Transverse colon (tissue), 4 donors: Measurements from ENCODE around the gene POM121. TPM values are rescaled to one million over a fixed set of nuclear protein-coding genes. Genes with fewer than 3 reads are reported as not detected.
A peak's percentile ranks its signal among the peaks of the same experiment; 100 is the strongest.
"Not testable (repeated sequence)": the region's sequence is repeated elsewhere in the genome, so short reads cannot be mapped to it uniquely, and the experiment has no call there.

Experiments
- DNase-seq: peaks from one replicate; pipeline ENCODE4 v3.0.0-alpha.2; 2019
- H3K27ac ChIP-seq, 4 donors: fragments of 200-600 bp; sonication (generic); 2 replicates each; pipeline ENCODE4 v1.5.1; 2016 to 2018; ENCODE audit warnings: inconsistent platforms in 4 of 4
- H3K27me3 ChIP-seq: fragments of 200-600 bp; sonication (generic); 2 replicates; pipeline ENCODE4 v1.5.1; 2017; ENCODE audit warnings: inconsistent platforms
- H3K36me3 ChIP-seq, 4 donors: fragments of 200-600 bp; sonication (generic); 2 replicates each; pipeline ENCODE4 v1.5.1; 2017 to 2019; ENCODE audit warnings: inconsistent platforms in 4 of 4
- H3K4me1 ChIP-seq, 4 donors: fragments of 200-600 bp; sonication (generic); 2 replicates each; pipeline ENCODE4 v1.5.1; 2017 to 2020; ENCODE audit warnings: inconsistent platforms in 4 of 4
- H3K4me3 ChIP-seq, 4 donors: fragments of 200-600 bp; sonication (generic); 1 replicate in 1 of 4; 2 replicates in 3 of 4; pipeline versions ENCODE4 v1.5.1 to v1.6.1; 2017 to 2019; ENCODE audit warnings: inconsistent platforms in 4 of 4
- H3K9me3 ChIP-seq, 2 donors: fragments of 200-600 bp; sonication (generic); 2 replicates each; pipeline ENCODE4 v1.5.1; 2017 to 2019; ENCODE audit warnings: inconsistent platforms in 2 of 2
- WGBS, 2 donors: methylation state at CpG; one replicate each; pipeline ENCODE4 v1.1.5; 2018; ENCODE audit warnings: low coverage in 1 of 2; 5-methylcytosine and 5-hydroxymethylcytosine counted together
- in situ Hi-C, 4 donors: fragments of 200-750 bp; cut with MboI; loops; one replicate each; pipeline versions ENCODE4 v1.15.0 to v1.15.1; 2017; ENCODE audit warnings: low sequenced_read_pairs in 3 of 4, low pct_ligation_motif_present in 1 of 4, low pct_unique_long_range_greater_than_20kb in 1 of 4
- intact Hi-C: fragments of 100-400 bp; cut with DNase I; formaldehyde crosslinking; loops from one replicate; pipeline ENCODE4 v1.15.1; 2023; ENCODE audit warnings: low total_unique reads
- total RNA-seq, 4 donors: library from RNA; depleted of rRNA; stranded (reverse); fragments of >200 nt; gene quantifications; one replicate each; pipeline ENCODE4 v1.1.0, GENCODE V29; 2016
- TF ChIP-seq, protein P1 (sequence below), 5 experiments: fragments of 200-600 bp in 3 of 5; fragments of 450-650 bp in 2 of 5; sonication (generic) in 3 of 5; IDR thresholded peaks; 1 replicate in 2 of 5; 2 replicates in 3 of 5; pipeline ENCODE4 v1.5.1; 2016 to 2017; ENCODE audit warnings: antibody characterized with exemption in 5 of 5, inconsistent platforms in 3 of 5, mild to moderate bottlenecking in 2 of 5, moderate library complexity in 1 of 5

The POM121 gene
- total RNA-seq, 4 donors from 2014 or later: 17.1 to 49.0 (median 23.6) TPM

DNA sequence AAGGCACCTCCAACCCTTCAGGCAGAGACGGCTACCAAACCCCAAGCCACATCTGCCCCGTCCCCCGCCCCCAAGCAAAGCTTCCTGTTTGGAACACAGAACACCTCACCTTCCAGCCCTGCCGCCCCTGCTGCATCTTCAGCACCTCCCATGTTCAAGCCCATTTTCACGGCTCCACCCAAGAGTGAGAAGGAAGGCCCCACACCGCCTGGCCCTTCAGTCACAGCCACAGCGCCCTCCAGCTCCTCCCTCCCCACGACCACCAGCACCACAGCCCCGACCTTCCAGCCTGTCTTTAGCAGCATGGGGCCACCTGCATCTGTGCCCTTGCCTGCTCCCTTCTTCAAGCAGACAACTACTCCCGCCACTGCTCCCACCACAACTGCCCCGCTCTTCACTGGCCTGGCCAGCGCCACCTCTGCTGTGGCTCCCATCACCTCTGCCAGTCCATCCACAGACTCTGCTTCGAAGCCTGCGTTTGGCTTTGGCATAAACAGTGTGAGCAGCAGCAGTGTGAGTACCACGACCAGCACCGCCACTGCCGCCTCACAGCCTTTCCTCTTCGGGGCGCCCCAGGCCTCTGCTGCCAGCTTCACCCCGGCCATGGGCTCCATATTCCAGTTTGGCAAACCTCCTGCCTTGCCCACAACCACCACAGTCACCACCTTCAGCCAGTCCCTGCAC is 17.3 kb downstream of the POM121 start:
- 83% methylated on average over 8 of the region's 20 CpGs; no CpG with 5 or more reads in 1 of the 2 donors for WGBS, 2 donors
- H3K4me1 ChIP-seq, in situ Hi-C loops, H3K9me3 ChIP-seq, intact Hi-C loops, H3K36me3 ChIP-seq, DNase-seq, H3K27ac ChIP-seq, H3K27me3 ChIP-seq, H3K4me3 ChIP-seq: not testable (repeated sequence)

DNA sequence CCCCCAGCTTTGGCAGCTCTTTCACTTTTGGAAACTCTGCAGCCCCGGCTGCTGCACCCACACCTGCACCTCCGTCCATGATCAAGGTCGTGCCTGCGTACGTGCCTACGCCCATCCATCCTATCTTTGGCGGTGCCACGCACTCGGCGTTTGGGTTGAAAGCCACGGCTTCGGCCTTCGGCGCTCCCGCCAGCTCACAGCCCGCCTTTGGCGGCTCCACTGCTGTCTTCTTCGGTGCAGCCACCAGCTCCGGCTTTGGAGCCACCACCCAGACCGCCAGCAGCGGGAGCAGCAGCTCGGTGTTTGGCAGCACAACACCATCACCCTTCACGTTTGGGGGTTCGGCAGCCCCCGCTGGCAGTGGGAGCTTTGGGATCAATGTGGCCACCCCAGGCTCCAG is 18.1 kb downstream of the POM121 start:
- H3K4me1 ChIP-seq, H3K27ac ChIP-seq, H3K36me3 ChIP-seq, H3K9me3 ChIP-seq, intact Hi-C loops, DNase-seq, H3K27me3 ChIP-seq, in situ Hi-C loops, H3K4me3 ChIP-seq: not testable (repeated sequence)
- 97% methylated on average over 20 of the region's 25 CpGs; no CpG with 5 or more reads in 1 of the 2 donors for WGBS, 2 donors

DNA sequence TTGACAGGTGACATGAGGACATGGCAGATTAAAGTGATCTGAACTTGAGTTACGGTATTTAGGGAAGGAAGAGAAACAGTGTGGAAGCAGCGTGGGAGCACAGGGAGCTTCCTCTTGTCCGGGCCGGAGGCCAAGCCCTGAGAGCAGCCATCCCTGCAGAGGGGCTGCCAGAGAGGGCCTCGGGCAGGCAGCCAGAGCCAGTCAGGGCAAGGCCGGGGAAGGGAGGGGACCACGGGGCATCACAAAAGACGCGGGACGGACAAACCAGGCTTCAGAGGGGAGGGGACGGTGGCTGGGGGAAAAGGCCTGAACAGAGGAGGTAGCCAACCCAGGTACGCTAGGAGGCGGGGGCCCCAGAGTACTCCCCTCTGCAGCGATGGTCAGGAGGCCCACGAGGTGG is 20.0 kb downstream of the POM121 start:
- H3K4me1 ChIP-seq, H3K27me3 ChIP-seq, H3K9me3 ChIP-seq, H3K36me3 ChIP-seq, H3K27ac ChIP-seq, H3K4me3 ChIP-seq, in situ Hi-C loops, DNase-seq, intact Hi-C loops: not testable (repeated sequence)
- 63% methylated on average over 10 of the region's 15 CpGs; no CpG with 5 or more reads in 1 of the 2 donors for WGBS, 2 donors

DNA sequence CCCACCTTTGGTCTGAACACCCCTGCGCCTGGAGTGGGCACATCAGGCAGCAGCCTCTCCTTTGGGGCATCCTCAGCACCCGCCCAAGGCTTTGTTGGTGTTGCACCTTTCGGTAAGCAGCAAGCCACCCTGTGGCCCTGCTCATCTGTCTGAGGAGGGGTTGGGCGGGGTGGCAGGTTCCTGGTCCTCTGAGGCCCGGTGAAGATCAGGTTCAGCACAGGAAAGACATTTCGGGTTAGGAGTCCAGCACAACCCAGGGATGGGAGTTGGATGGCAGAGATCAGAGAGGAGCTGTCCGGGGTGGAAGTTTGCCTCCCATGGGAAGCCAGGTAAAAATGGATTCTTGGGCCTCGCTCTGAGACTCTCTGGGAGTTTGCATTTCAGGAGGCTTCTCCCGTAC is 20.7 kb downstream of the POM121 start:
- H3K4me1 ChIP-seq, H3K4me3 ChIP-seq, H3K27ac ChIP-seq, H3K36me3 ChIP-seq, intact Hi-C loops, DNase-seq, H3K9me3 ChIP-seq, in situ Hi-C loops, H3K27me3 ChIP-seq: not testable (repeated sequence)
- WGBS, 2 donors: 91% methylated on average over 8 of the region's 9 CpGs; no CpG with 5 or more reads in 1 of the 2 donors

DNA sequence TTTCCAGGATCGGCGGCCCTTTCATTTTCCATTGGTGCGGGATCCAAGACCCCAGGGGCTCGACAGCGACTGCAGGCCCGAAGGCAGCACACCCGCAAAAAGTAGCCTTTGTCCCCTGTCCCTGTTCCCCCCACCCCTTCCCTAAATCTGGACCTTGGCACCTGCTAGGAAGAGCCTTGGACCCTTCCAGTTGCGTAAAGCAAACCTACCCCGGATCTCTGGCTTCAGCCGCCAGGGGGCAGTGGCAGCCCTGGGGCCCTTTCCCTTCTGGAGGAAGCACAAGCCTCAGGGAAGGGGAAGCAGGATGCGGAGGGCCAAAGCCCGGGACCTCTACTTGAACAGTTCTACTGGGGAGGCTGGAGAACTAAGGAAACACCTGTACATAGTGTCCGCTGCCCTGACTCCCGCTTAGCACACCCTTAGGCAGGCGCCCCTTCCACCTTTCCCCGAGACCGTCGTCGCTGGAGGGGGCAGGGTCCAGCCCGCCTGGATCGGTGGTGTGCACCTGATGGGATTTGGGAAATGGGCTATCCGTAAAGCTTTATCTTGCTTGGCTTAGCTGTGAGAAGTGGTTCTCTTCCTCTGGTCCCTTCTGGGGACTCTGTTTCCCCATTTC is 21.3 kb downstream of the POM121 start:
- TF ChIP-seq, protein P1, sequence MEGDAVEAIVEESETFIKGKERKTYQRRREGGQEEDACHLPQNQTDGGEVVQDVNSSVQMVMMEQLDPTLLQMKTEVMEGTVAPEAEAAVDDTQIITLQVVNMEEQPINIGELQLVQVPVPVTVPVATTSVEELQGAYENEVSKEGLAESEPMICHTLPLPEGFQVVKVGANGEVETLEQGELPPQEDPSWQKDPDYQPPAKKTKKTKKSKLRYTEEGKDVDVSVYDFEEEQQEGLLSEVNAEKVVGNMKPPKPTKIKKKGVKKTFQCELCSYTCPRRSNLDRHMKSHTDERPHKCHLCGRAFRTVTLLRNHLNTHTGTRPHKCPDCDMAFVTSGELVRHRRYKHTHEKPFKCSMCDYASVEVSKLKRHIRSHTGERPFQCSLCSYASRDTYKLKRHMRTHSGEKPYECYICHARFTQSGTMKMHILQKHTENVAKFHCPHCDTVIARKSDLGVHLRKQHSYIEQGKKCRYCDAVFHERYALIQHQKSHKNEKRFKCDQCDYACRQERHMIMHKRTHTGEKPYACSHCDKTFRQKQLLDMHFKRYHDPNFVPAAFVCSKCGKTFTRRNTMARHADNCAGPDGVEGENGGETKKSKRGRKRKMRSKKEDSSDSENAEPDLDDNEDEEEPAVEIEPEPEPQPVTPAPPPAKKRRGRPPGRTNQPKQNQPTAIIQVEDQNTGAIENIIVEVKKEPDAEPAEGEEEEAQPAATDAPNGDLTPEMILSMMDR (IDR thresholded peaks at IDR 0.05): peak in 4 of 5 experiments; percentile 13 to 29 (median 22)

DNA sequence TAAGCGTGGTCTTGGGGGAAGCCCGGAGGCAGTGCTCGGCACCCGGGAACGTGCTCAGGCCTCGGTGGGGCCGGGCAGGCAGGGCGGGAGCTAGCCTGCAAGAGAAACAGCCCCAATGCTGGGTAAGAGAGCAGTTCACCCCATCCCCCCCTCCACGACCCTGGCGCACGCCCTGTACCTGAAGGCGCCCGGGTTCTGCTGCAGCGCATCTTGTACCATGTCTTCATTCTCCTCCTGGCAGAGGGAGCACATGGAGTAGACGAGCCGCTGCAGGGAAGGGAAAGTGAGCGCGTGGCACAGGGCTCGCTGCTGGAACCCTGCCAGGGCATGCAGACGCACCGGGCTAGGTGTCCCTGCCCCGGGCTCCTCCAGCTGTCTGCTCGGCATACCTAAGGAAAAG is 23.8 kb downstream of the POM121 start:
- H3K27ac ChIP-seq, in situ Hi-C loops, H3K4me1 ChIP-seq, H3K36me3 ChIP-seq, intact Hi-C loops, H3K27me3 ChIP-seq, H3K4me3 ChIP-seq, DNase-seq, H3K9me3 ChIP-seq: not testable (repeated sequence)
- WGBS, 2 donors: 90% methylated on average over 17 of the region's 23 CpGs; no CpG with 5 or more reads in 1 of the 2 donors

More for the DNA sequence above, 21.3 kb downstream of the POM121 start:
- H3K27me3 ChIP-seq, H3K36me3 ChIP-seq, H3K27ac ChIP-seq, intact Hi-C loops, H3K4me1 ChIP-seq, H3K4me3 ChIP-seq, DNase-seq, in situ Hi-C loops, H3K9me3 ChIP-seq: not testable (repeated sequence)
- WGBS, 2 donors: 91% methylated on average over 16 of the region's 22 CpGs; no CpG with 5 or more reads in 1 of the 2 donors

DNA sequence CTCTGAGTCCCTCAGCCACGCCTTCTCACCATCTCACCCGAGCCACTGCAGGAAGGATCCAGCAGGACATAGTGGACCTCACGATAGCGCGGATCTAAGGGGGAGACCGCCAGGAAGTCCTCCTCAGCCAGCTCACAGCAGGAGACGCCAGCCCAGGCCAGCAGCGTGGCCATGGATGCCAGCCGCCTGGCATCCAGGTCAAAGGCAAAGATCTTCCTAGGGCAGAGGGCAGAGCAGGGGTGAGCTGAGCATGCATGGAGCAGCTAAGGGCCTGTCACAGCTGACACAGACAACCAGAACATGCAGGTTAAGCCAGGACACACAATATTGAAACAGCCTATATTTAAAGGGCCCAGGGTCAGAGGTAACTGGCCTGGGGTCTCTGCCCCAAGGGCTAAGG is 24.4 kb downstream of the POM121 start:
- H3K4me3 ChIP-seq, H3K9me3 ChIP-seq, H3K4me1 ChIP-seq, intact Hi-C loops, DNase-seq, H3K36me3 ChIP-seq, in situ Hi-C loops, H3K27ac ChIP-seq, H3K27me3 ChIP-seq: not testable (repeated sequence)
- WGBS, 2 donors: 81% methylated on average over 9 of the region's 9 CpGs; no CpG with 5 or more reads in 1 of the 2 donors

DNA sequence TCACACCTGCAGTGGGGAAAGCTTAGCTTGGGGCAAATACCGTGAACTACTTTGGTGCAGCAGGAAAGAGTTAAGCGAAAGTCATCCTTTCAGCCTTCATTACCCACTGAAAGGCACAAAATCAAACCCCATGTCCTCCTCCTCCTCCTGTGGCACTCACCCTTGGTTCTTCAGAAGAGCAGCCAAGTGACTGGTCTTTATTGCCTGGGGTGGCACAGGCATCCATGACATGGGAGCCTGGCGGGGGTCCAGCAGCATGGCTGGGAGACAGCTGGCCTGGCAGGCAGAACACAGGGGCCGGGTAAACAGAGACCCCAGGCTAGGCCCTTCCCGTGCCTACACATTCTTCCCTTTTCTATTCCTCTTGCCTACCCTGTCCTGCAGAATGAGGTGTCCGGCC is 24.8 kb downstream of the POM121 start:
- in situ Hi-C loops, H3K9me3 ChIP-seq, H3K27ac ChIP-seq, intact Hi-C loops, H3K36me3 ChIP-seq, H3K27me3 ChIP-seq, DNase-seq, H3K4me3 ChIP-seq, H3K4me1 ChIP-seq: not testable (repeated sequence)
- WGBS, 2 donors: 89% methylated on average over 4 of the region's 6 CpGs; no CpG with 5 or more reads in 1 of the 2 donors

DNA sequence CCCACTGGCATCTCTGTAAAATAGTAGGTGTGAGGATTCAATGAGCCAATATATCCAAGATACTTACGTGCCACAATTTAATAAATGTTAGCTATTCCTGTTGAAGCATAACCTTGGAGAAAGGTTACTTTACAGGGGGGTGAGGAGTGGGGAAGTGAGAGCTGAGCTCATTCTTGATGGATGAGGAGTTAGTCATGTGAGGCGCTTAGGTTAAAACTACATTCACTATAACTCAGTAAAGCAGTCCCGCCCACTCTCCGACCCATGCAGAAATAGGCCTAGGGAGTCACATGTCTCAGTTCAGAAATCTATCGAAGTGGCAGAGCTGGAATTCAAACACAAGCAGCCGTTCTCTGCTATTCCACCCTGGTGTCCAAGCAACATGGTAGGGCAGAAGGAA is 25.5 kb downstream of the POM121 start:
- DNase-seq, H3K4me1 ChIP-seq, H3K4me3 ChIP-seq, H3K9me3 ChIP-seq, intact Hi-C loops, H3K36me3 ChIP-seq, in situ Hi-C loops, H3K27me3 ChIP-seq, H3K27ac ChIP-seq: not testable (repeated sequence)
- WGBS, 2 donors: no CpG with 5 or more reads among the region's 6 CpGs
